Fibroblast of the aortic adventitia (primary cell): ENCODE results near the gene GRK6. TPM values are rescaled to one million over a fixed set of nuclear protein-coding genes. Genes with fewer than 3 reads are reported as not detected.

Source experiments
- DNase-seq: peaks from one replicate; pipeline ENCODE4 v3.0.0-alpha.2; 2010; ENCODE audit warnings: low read depth
- H3K4me3 ChIP-seq: 2 replicates; pipeline ENCODE4 v1.5.1; 2011; ENCODE audit warnings: low read depth, mild to moderate bottlenecking, control low read depth, low read length, moderate library complexity
- CTCF ChIP-seq: IDR thresholded peaks from 2 replicates; pipeline ENCODE4 v1.5.1; 2011; ENCODE audit warnings: mild to moderate bottlenecking, low read length, control low read depth, inconsistent platforms; ENCODE audit not compliant: insufficient read depth
- total RNA-seq: library from RNA; depleted of rRNA; stranded (reverse); fragments of >200 nt; gene quantifications from 2 replicates; pipeline ENCODE4 v1.2.3, GENCODE V29; 2012; ENCODE audit warnings: low replicate concordance

The GRK6 gene
- total RNA-seq, 1 donor, result 15.7 TPM

- no peak overlapping the region for H3K4me3 ChIP-seq
- TF ChIP-seq CTCF, result no peak
- no peak for DNase-seq
Measured at GRCh38 chr5:177490992-177491391, 64.5 kb downstream of the GRK6 start.

GRCh38 chr5:177491429-177491945 is 65.0 kb downstream of the GRK6 start:
- TF ChIP-seq CTCF, result peak; percentile 56
- H3K4me3 ChIP-seq, result no peak overlapping the region
- DNase-seq, result peak; percentile 28

- no peak overlapping the region for H3K4me3 ChIP-seq
- TF ChIP-seq CTCF, result no peak
- DNase-seq, result no peak
Measured at GRCh38 chr5:177491983-177492746, 65.7 kb downstream of the GRK6 start.

Other genes with a start within 250 kb of the GRK6 start
- gene RAB24, start 123.0 kb upstream of the GRK6 start, total RNA-seq, result 11.6 and 104 TPM in 2 replicates
- 118 and 120 TPM in 2 replicates for gene PRELID1, start 122.9 kb upstream of the GRK6 start, total RNA-seq
- gene MXD3, start 114.8 kb upstream of the GRK6 start, total RNA-seq, result 2.6 and 17.5 TPM in 2 replicates
- gene LMAN2, start 75.0 kb upstream of the GRK6 start, total RNA-seq, result 116 and 190 TPM in 2 replicates
- gene RGS14, start 68.8 kb upstream of the GRK6 start, total RNA-seq, result 3.1 and 28.9 TPM in 2 replicates
- not detected in 2 replicates for gene SLC34A1, start 42.2 kb upstream of the GRK6 start, total RNA-seq
- not detected in 2 replicates for gene PFN3, start 26.0 kb upstream of the GRK6 start, total RNA-seq
- gene F12, start 17.1 kb upstream of the GRK6 start, total RNA-seq, result 0.27 and 1.4 TPM in 2 replicates
- 2.2 and 8.8 TPM in 2 replicates for gene PRR7, start 20.1 kb downstream of the GRK6 start, total RNA-seq
- gene DBN1, start 47.0 kb downstream of the GRK6 start, total RNA-seq, result 151 and 188 TPM in 2 replicates
- 13.7 and 91.4 TPM in 2 replicates for gene PDLIM7, start 70.9 kb downstream of the GRK6 start, total RNA-seq
- 0.99 and 1.3 TPM in 2 replicates for gene DOK3, start 83.2 kb downstream of the GRK6 start, total RNA-seq
- gene DDX41, start 90.3 kb downstream of the GRK6 start, total RNA-seq, result 58.5 and 138 TPM in 2 replicates
- gene FAM193B, start 127.9 kb downstream of the GRK6 start, total RNA-seq, result 13.7 and 20.2 TPM in 2 replicates
- gene TMED9, start 165.5 kb downstream of the GRK6 start, total RNA-seq, result 40.9 and 90.7 TPM in 2 replicates
- gene B4GALT7, start 173.5 kb downstream of the GRK6 start, total RNA-seq, result 16.8 and 21.5 TPM in 2 replicates